CD4-positive, alpha-beta T cell (primary cell): Measurements from ENCODE around the gene RNF169. TPM values are rescaled to one million over a fixed set of nuclear protein-coding genes. Genes with fewer than 3 reads are reported as not detected.

Source experiments
- ATAC-seq: fragments of 200-7000 bp; cut with Tn5 transposase; one replicate; pipeline ENCODE4 v1.10.0; 2022; ENCODE audit warnings: mild to moderate bottlenecking; ENCODE audit not compliant: poor library complexity
- CTCF ChIA-PET: fragments of 350-600 bp; sonication (Branson Sonifier 250); formaldehyde crosslinking; loops from one replicate; lab custom pipeline; 2021; ENCODE audit warnings: antibody characterized with exemption, inconsistent platforms; lab: Charles Lee
- POLR2A ChIA-PET: fragments of 350-600 bp; sonication (Branson Sonifier 250); formaldehyde crosslinking; loops from one replicate; lab custom pipeline; 2021; ENCODE audit warnings: antibody characterized with exemption, inconsistent platforms; lab: Charles Lee
- DNase-seq, 14 experiments: peaks; one replicate each; pipeline ENCODE4 v3.0.0-alpha.2; 2013 to 2020; ENCODE audit warnings: mixed read lengths in 2 of 14
- H3K27ac ChIP-seq, 2 donors: one replicate each; pipeline versions ENCODE4 v1.5.1 to v1.7.0; 2013; ENCODE audit warnings: low read length in 2 of 2, low read depth in 1 of 2, mild to moderate bottlenecking in 1 of 2
- H3K27me3 ChIP-seq, 2 experiments: 1 replicate in 1 of 2; 2 replicates in 1 of 2; pipeline versions ENCODE4 v1.6.1 to v1.7.0; 2013; ENCODE audit warnings: low read length in 2 of 2, control low read depth in 1 of 2, mild to moderate bottlenecking in 1 of 2, moderate library complexity in 1 of 2; ENCODE audit not compliant: insufficient read depth in 2 of 2, control insufficient read depth in 1 of 2
- H3K36me3 ChIP-seq: one replicate; pipeline ENCODE4 v1.6.1; 2013; ENCODE audit warnings: low read length, control low read depth; ENCODE audit not compliant: insufficient read depth
- H3K4me1 ChIP-seq: one replicate; pipeline ENCODE4 v1.6.1; 2013; ENCODE audit warnings: low read length, control low read depth; ENCODE audit not compliant: insufficient read depth
- H3K4me3 ChIP-seq: one replicate; pipeline ENCODE4 v1.5.1; 2013; ENCODE audit warnings: mild to moderate bottlenecking, low read length, moderate library complexity
- H3K9me3 ChIP-seq, 2 experiments: 1 replicate in 1 of 2; 2 replicates in 1 of 2; pipeline versions ENCODE4 v1.6.1 to v1.7.0; 2013; ENCODE audit warnings: low read length in 2 of 2, mild to moderate bottlenecking in 2 of 2, control low read depth in 1 of 2, moderate library complexity in 1 of 2; ENCODE audit not compliant: control insufficient read depth in 1 of 2, insufficient read depth in 1 of 2
- H3K27ac Mint-ChIP-seq: one replicate; pipeline ENCODE4 v1.8.0; 2020; ENCODE audit warnings: mixed read lengths
- H3K27me3 Mint-ChIP-seq: one replicate; pipeline ENCODE4 v1.8.0; 2021; ENCODE audit warnings: mixed read lengths
- H3K36me3 Mint-ChIP-seq: one replicate; pipeline ENCODE4 v1.8.0; 2021; ENCODE audit warnings: low read depth, mixed read lengths
- H3K4me1 Mint-ChIP-seq: one replicate; pipeline ENCODE4 v1.8.0; 2021; ENCODE audit warnings: low read depth, mixed read lengths
- H3K4me3 Mint-ChIP-seq: one replicate; pipeline ENCODE4 v1.8.0; 2020; ENCODE audit warnings: mild to moderate bottlenecking, mixed read lengths
- H3K9me3 Mint-ChIP-seq: one replicate; pipeline ENCODE4 v1.8.0; 2020; ENCODE audit warnings: mixed read lengths
- intact Hi-C, 2 experiments: fragments of 100-400 bp; cut with DNase I in 1 of 2; cut with micrococcal nuclease in 1 of 2; formaldehyde crosslinking; loops; one replicate each; pipeline versions ENCODE4 v1.15.1 to v1.9.0; 2023 to 2025; cut with DNase I, micrococcal nuclease
- total RNA-seq, 174 experiments: library from RNA in 2 of 174; stranded (reverse) in 2 of 174; gene quantifications; one replicate each; pipeline ENCODE4 v1.2.3 and lab custom pipeline; 2021 to 2026
- TF ChIP-seq, protein P1 (sequence below): fragments of 200-600 bp; IDR thresholded peaks from one replicate; pipeline ENCODE4 v1.8.0; 2022; ENCODE audit warnings: antibody characterized with exemption, mild to moderate bottlenecking

The RNF169 gene
- total RNA-seq, 2 experiments from 2014 or later: 15.2 to 15.5 TPM

DNA sequence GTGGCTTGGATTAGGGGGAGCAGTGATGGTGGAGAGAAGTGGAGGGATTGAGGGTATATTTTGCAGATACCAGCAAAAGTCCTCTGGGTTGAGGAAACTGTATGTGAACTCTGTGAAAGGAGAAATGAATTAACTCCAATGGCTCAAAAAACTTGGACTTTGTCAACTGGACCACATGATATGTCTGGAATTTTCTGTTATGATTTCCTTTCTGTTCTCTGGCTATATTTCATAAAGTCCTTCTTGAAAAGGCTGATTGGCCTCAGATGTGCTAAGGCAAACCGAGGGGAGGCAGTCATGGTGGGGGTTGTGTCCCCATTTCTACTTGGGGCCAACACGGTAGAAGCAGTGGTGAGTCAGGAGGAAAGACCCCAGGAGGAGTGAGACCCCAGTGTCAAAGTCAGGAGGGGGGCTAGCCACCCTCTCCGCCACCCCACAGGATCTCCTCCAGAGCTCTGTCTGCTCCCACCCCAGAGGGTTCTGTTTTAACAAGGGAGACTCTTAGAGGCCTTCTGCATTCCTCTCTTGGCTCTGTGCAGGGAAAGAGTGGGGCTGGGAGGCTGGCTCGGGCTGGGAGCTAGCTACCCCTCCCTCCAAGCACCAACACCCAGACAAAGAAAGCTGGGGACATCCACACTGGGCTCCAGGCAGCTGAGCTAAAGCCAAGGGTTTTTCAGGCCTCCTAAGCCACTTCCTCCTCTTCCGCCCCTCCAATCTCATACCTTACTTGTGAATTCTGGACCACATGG is 31.3 kb upstream of the RNF169 start:
- H3K27me3 Mint-ChIP-seq: no peaks in the 10 kb centered on the region
- no peaks in the 10 kb centered on the region for H3K4me1 Mint-ChIP-seq
- ChIA-PET CTCF (interaction anchor here (0.8 kb wide), 1 partner anchor 15 kb away, joined by 3 read pairs; no protein-coding TSS in a partner anchor), POLR2A (no interaction called here)
- Histone ChIP-seq H3K4me1 (no peaks in the 10 kb centered on the region), H3K4me3 (no peak overlapping the region), H3K27ac (no peak overlapping the region), H3K36me3 (no peaks in the 10 kb centered on the region), H3K9me3 (no peaks in the 10 kb centered on the region), H3K27me3 (no peaks in the 10 kb centered on the region)
- H3K27ac Mint-ChIP-seq: no peak overlapping the region
- TF ChIP-seq, protein P1, sequence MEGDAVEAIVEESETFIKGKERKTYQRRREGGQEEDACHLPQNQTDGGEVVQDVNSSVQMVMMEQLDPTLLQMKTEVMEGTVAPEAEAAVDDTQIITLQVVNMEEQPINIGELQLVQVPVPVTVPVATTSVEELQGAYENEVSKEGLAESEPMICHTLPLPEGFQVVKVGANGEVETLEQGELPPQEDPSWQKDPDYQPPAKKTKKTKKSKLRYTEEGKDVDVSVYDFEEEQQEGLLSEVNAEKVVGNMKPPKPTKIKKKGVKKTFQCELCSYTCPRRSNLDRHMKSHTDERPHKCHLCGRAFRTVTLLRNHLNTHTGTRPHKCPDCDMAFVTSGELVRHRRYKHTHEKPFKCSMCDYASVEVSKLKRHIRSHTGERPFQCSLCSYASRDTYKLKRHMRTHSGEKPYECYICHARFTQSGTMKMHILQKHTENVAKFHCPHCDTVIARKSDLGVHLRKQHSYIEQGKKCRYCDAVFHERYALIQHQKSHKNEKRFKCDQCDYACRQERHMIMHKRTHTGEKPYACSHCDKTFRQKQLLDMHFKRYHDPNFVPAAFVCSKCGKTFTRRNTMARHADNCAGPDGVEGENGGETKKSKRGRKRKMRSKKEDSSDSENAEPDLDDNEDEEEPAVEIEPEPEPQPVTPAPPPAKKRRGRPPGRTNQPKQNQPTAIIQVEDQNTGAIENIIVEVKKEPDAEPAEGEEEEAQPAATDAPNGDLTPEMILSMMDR: no peak
- H3K9me3 Mint-ChIP-seq: no peaks in the 10 kb centered on the region
- ATAC-seq (no peak), DNase-seq (no peak)
- H3K4me3 Mint-ChIP-seq: no peak overlapping the region
- no peaks in the 10 kb centered on the region for H3K36me3 Mint-ChIP-seq
- intact Hi-C loops: no loop called here

DNA sequence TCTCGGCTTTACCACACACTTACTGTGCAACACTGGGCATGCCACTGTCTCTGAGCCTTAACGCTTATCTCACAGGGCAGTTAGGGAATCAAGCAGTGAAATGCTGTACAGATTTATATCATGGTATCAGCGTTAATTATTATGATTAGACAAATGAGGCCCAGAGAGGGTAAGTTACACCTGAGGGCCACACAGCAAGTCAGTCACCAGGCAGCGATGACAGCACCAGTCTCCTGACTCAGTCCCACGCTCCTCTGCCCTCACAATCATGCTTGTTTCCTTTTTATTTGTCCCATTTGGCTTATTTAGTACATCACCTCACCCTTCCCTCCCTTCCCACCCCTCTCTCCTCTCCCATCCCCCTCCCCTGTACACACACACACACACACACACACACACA is 29.6 kb upstream of the RNF169 start:
- H3K4me1 ChIP-seq: no peaks in the 10 kb centered on the region
- intact Hi-C loops: no loop called here
- no peak overlapping the region for H3K27ac ChIP-seq
- no peaks in the 10 kb centered on the region for H3K36me3 ChIP-seq
- H3K27ac Mint-ChIP-seq: no peak overlapping the region
- peaks cover 4% of the 10 kb centered on the region for H3K27me3 Mint-ChIP-seq
- H3K36me3 Mint-ChIP-seq: no peaks in the 10 kb centered on the region
- H3K4me3 ChIP-seq: no peak overlapping the region
- no peak overlapping the region for H3K4me3 Mint-ChIP-seq
- no peaks in the 10 kb centered on the region for H3K9me3 ChIP-seq
- DNase-seq (no peak), ATAC-seq (no peak)
- TF ChIP-seq, protein P1: no peak
- POLR2A ChIA-PET: no interaction called here
- H3K27me3 ChIP-seq: no peaks in the 10 kb centered on the region
- CTCF ChIA-PET: no interaction called here
- no peaks in the 10 kb centered on the region for H3K9me3 Mint-ChIP-seq
- H3K4me1 Mint-ChIP-seq: no peaks in the 10 kb centered on the region

DNA sequence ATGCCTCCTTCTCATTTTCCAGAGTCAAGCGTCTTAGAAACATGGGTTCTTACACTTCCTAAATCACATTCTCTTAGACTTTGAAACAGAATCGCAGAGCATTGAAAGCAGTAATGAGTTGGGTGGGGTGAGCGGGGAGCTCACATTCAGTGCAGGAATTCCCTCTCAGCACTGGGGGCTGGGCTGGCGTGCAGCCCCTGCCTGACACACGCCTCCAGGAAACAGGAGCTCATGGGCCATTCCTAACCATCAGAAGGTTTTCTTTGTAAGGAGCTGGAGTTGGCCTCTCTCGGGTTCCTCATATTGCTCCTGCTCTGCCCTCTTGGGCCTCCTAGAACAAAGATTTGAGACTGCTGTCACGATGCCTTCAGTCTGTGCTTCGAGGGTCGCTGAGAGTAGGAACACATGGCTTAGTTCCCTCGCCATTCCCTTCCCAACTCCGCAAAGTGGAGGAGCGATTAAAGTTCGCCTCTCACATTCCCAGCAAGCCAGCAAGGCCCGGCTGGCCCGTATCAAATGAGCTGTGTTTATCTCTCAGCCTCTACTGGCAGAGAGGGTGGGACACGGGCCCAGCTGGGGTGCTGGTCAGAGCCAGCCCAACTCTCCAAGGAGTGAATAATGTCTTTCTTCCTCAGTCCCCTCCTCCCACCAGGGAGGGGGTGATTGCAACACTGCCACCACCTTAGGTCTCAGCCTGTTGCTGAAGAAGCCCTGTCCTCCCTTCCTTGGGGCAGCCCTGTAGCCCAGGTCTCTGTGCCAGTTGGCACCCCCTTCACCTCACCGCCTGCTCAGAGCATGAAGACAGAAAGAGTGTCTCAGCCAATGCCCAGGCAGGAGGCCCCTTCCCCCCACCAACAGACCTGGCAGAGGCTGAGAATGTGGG is 27.8 kb upstream of the RNF169 start:
- TF ChIP-seq, protein P1: no peak
- CTCF ChIA-PET: no interaction called here
- Histone ChIP-seq H3K27ac (no peak overlapping the region), H3K36me3 (no peaks in the 10 kb centered on the region), H3K4me3 (no peak overlapping the region), H3K9me3 (no peaks in the 10 kb centered on the region), H3K27me3 (no peaks in the 10 kb centered on the region), H3K4me1 (no peaks in the 10 kb centered on the region)
- Mint-ChIP-seq H3K9me3 (no peaks in the 10 kb centered on the region), H3K27me3 (peaks cover 4% of the 10 kb centered on the region), H3K27ac (no peak overlapping the region), H3K4me1 (no peaks in the 10 kb centered on the region), H3K4me3 (no peak overlapping the region), H3K36me3 (no peaks in the 10 kb centered on the region)
- DNase-seq (no peak), ATAC-seq (no peak)
- intact Hi-C loops: no loop called here
- POLR2A ChIA-PET: no interaction called here
